CD14-positive monocyte (primary cell): Measurements from ENCODE around the gene CHN2. TPM values are rescaled to one million over a fixed set of nuclear protein-coding genes. Genes with fewer than 3 reads are reported as not detected.

ENCODE experiments used
- DNase-seq, 3 donors: peaks; one replicate each; pipeline ENCODE4 v3.0.0-alpha.2; 2011 to 2022
- H2AFZ ChIP-seq: 2 replicates; pipeline ENCODE4 v1.6.0; 2012; ENCODE audit warnings: mild to moderate bottlenecking, low read depth, low read length, inconsistent platforms; ENCODE audit not compliant: insufficient read depth, poor library complexity, severe bottlenecking
- H3K27ac ChIP-seq, 2 donors: 1 replicate in 1 of 2; 2 replicates in 1 of 2; pipeline ENCODE4 v1.5.1; 2012 to 2013; ENCODE audit warnings: low read length in 2 of 2, control low read depth in 1 of 2, inconsistent platforms in 1 of 2, low read depth in 1 of 2, mild to moderate bottlenecking in 1 of 2
- H3K27me3 ChIP-seq, 2 donors: one replicate each; pipeline versions ENCODE4 v1.6.0 to v1.6.1; 2011 to 2013; ENCODE audit warnings: low read length in 2 of 2; ENCODE audit not compliant: control insufficient read depth in 2 of 2, insufficient read depth in 2 of 2
- H3K36me3 ChIP-seq, 2 donors: replicated peaks in 1 of 2; 1 replicate in 1 of 2; 2 replicates in 1 of 2; pipeline versions ENCODE4 v1.5.1 to v1.6.1; 2012 to 2013; ENCODE audit warnings: low read length in 2 of 2, control low read depth in 1 of 2, inconsistent platforms in 1 of 2, mild to moderate bottlenecking in 1 of 2; ENCODE audit not compliant: insufficient read depth in 2 of 2, control insufficient read depth in 1 of 2
- H3K4me1 ChIP-seq, 2 donors: 1 replicate in 1 of 2; 2 replicates in 1 of 2; pipeline versions ENCODE4 v1.5.1 to v1.6.1; 2012 to 2013; ENCODE audit warnings: low read length in 2 of 2, control low read depth in 1 of 2, inconsistent platforms in 1 of 2, mild to moderate bottlenecking in 1 of 2, moderate library complexity in 1 of 2; ENCODE audit not compliant: insufficient read depth in 2 of 2, control insufficient read depth in 1 of 2
- H3K4me2 ChIP-seq: replicated peaks from 2 replicates; pipeline ENCODE3; 2012; ENCODE audit warnings: low read length, moderate library complexity, mild to moderate bottlenecking; ENCODE audit not compliant: poor library complexity, severe bottlenecking; ENCODE audit errors: extremely low read depth
- H3K4me3 ChIP-seq, 3 experiments: fragments of 200-600 bp in 1 of 3; sonication (generic) in 1 of 3; replicated peaks in 1 of 3; 1 replicate in 2 of 3; 2 replicates in 1 of 3; pipeline ENCODE4 v1.5.1; 2011 to 2013; ENCODE audit warnings: low read length in 3 of 3, mild to moderate bottlenecking in 3 of 3, control low read depth in 2 of 3, low read depth in 2 of 3, inconsistent platforms in 1 of 3, moderate library complexity in 1 of 3
- H3K79me2 ChIP-seq: 2 replicates; pipeline ENCODE4 v1.6.0; 2012; ENCODE audit warnings: mild to moderate bottlenecking, control low read depth, inconsistent platforms, low read length, moderate library complexity; ENCODE audit not compliant: insufficient read depth
- H3K9ac ChIP-seq: 2 replicates; pipeline ENCODE4 v1.6.0; 2017; ENCODE audit warnings: low read length, mild to moderate bottlenecking; ENCODE audit not compliant: insufficient read depth, poor library complexity, severe bottlenecking
- H3K9me3 ChIP-seq, 2 donors: replicated peaks in 1 of 2; 1 replicate in 1 of 2; 2 replicates in 1 of 2; pipeline versions ENCODE4 v1.5.1 to v1.6.1; 2012 to 2013; ENCODE audit warnings: low read length in 2 of 2, control low read depth in 1 of 2; ENCODE audit not compliant: control insufficient read depth in 1 of 2, insufficient read depth in 1 of 2
- H4K20me1 ChIP-seq: 2 replicates; pipeline ENCODE4 v1.6.0; 2012; ENCODE audit warnings: mild to moderate bottlenecking, low read length, control low read depth, moderate library complexity; ENCODE audit not compliant: insufficient read depth
- H3K27ac Mint-ChIP-seq, 7 donors: one replicate each; pipeline ENCODE4 v1.8.0; 2020; ENCODE audit warnings: mild to moderate bottlenecking in 7 of 7, mixed read lengths in 7 of 7, moderate library complexity in 6 of 7, inconsistent platforms in 2 of 7
- H3K27me3 Mint-ChIP-seq, 3 donors: one replicate each; pipeline ENCODE4 v1.8.0; 2021 to 2022; ENCODE audit warnings: low read depth in 3 of 3, mild to moderate bottlenecking in 3 of 3, mixed read lengths in 3 of 3, moderate library complexity in 3 of 3, inconsistent platforms in 1 of 3
- H3K36me3 Mint-ChIP-seq, 2 donors: one replicate each; pipeline ENCODE4 v1.8.0; 2020; ENCODE audit warnings: mixed read lengths in 2 of 2, inconsistent platforms in 1 of 2, mild to moderate bottlenecking in 1 of 2
- H3K4me1 Mint-ChIP-seq: one replicate; pipeline ENCODE4 v1.8.0; 2020; ENCODE audit warnings: mild to moderate bottlenecking, mixed read lengths
- H3K4me3 Mint-ChIP-seq, 2 donors: one replicate each; pipeline ENCODE4 v1.8.0; 2020; ENCODE audit warnings: mild to moderate bottlenecking in 2 of 2, mixed read lengths in 2 of 2, moderate library complexity in 1 of 2
- H3K9me3 Mint-ChIP-seq, 7 donors: one replicate each; pipeline ENCODE4 v1.8.0; 2020 to 2022; ENCODE audit warnings: mixed read lengths in 7 of 7, mild to moderate bottlenecking in 6 of 7, moderate library complexity in 6 of 7, inconsistent platforms in 2 of 7
- CTCF ChIP-seq: fragments of 200-600 bp; IDR thresholded peaks from one replicate; pipeline ENCODE4 v1.8.0; 2022; ENCODE audit warnings: antibody characterized with exemption, mild to moderate bottlenecking
- WGBS: methylation state at CpG from one replicate; pipeline ENCODE4 v1.1.5; 2013; ENCODE audit warnings: missing lambda C conversion rate; ENCODE audit not compliant: insufficient coverage; 5-methylcytosine and 5-hydroxymethylcytosine counted together
- intact Hi-C, 2 donors: fragments of 100-400 bp; cut with micrococcal nuclease; formaldehyde crosslinking; loops; one replicate each; pipeline versions ENCODE4 v1.15.0 to v1.15.1; 2023
- polyA minus RNA-seq: library from RNA; depleted of rRNA, polyadenylated mRNA; stranded (reverse); fragments of >200 nt; gene quantifications from 2 replicates; pipeline ENCODE4 v1.2.3, GENCODE V29; 2012
- polyA plus RNA-seq, 3 donors: library from polyadenylated mRNA; depleted of rRNA in 1 of 3; unstranded in 2 of 3; stranded (reverse) in 1 of 3; fragments of 300-500 nt in 2 of 3; fragments of >200 nt in 1 of 3; fragmentation: Illumina TruSeq in 2 of 3; gene quantifications; 1 replicate in 2 of 3; 2 replicates in 1 of 3; pipeline ENCODE4 v1.2.3, GENCODE V29; 2012 to 2021
- total RNA-seq, 12 experiments: library from RNA in 1 of 12; stranded (reverse) in 1 of 12; fragments of 120-200 nt in 1 of 12; gene quantifications; one replicate each; pipeline ENCODE4 v1.2.4 and lab custom pipeline; 2013 to 2026; ENCODE audit warnings: mixed read lengths in 6 of 12, inconsistent platforms in 1 of 12

Gene CHN2
- 64.2 TPM for total RNA-seq (2013)
- 10 to 100 TPM; 26.6 to 66.5 (median 44.8) TPM for polyA plus RNA-seq
- 39.5 and 48.7 TPM in 2 replicates for polyA minus RNA-seq
- 4.9 to 53.1 (median 37.6) reads per million in 11 experiments for total RNA-seq (lab: John Stamatoyannopoulos, UW)

DNA sequence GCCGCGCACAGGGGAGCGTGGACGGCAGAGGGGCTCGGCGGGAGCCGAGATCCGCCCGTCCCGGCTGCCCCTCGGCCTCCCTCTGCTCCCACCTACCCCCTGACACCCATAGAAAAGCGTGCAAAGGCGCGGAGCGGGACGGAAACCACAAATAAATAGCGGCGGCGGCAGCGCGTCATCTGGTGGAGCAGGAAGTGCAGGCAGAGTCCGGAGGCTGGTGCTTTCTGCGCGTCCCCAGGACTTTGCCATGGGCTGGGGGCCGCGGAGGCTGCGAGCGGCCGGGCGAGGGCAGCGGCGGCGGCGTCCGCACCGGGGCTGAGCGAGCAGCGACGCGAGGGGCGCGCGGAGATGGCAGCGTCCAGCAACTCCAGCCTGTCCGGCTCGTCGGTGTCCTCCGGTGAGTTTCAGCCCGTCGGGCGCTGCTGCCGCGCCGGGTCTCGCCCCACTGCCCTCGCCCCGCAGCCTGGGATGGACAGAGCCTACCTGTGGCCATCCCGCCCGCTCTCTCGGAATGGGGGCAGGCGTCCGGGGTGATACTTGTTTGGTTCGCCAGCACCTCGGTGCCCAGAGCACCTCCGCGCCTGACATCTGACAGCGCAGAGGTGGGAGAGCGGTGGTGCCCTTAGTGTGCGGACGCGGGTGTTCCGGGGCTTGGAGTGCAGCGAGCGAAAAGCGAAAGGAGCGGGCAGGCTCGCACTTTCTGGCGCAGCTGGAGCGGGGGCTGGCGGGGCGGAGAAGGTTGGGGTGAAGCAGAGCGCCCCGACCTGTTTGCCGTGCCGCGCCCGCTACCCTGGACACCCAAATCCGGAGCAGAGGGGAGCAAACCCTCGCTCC lies at the start of gene CHN2:
CHN2 (plus strand) TSS at position 182 of the 834 bp plus-strand sequence.
- H3K27ac ChIP-seq = peak within 1 kb of the TSS in 1 of 2 donors; percentile 75
- peak within 1 kb of the TSS; percentile 84 for H3K4me2 ChIP-seq
- under 1% methylated on average over 85 of the region's 89 CpGs for WGBS
- intact Hi-C loops = loop anchor here (5.0 to 10.0 kb wide), 5 partner anchors 48 to 212 kb away; partner anchors contain the start of gene CPVL (in 2 of the 2)
- H4K20me1 ChIP-seq = peaks cover 66% of the 10 kb centered on the region
- H2AFZ ChIP-seq = peak within 1 kb of the TSS; percentile 84
- Mint-ChIP-seq H3K9me3 (peaks cover 0 to 6% (median 2%) of the 10 kb centered on the region in 7 donors), H3K27ac (peak within 1 kb of the TSS in 6 of 7 donors; percentile 10 to 88 (median 65)), H3K27me3 (peaks cover 24 to 40% (median 24%) of the 10 kb centered on the region in 3 donors), H3K4me1 (peaks cover 39% of the 10 kb centered on the region), H3K36me3 (peaks cover 31 to 36% of the 10 kb centered on the region in 2 donors), H3K4me3 (peak within 1 kb of the TSS; percentile 88 to 100)
- no peaks in the 10 kb centered on the region for H3K9me3 ChIP-seq
- peak within 1 kb of the TSS; percentile 82 for H3K9ac ChIP-seq
- DNase-seq = peak; percentile 66 to 77 (median 73)
- peak within 1 kb of the TSS; percentile 79 to 89 (median 83) for H3K4me3 ChIP-seq
- no peak for TF ChIP-seq CTCF
- H3K79me2 ChIP-seq = peaks cover 13% of the 10 kb centered on the region
- H3K4me1 ChIP-seq = peaks cover 23 to 36% of the 10 kb centered on the region in 2 donors
- H3K27me3 ChIP-seq = peaks cover 9 to 23% of the 10 kb centered on the region in 2 donors
- no peaks in the 10 kb centered on the region for H3K36me3 ChIP-seq

DNA sequence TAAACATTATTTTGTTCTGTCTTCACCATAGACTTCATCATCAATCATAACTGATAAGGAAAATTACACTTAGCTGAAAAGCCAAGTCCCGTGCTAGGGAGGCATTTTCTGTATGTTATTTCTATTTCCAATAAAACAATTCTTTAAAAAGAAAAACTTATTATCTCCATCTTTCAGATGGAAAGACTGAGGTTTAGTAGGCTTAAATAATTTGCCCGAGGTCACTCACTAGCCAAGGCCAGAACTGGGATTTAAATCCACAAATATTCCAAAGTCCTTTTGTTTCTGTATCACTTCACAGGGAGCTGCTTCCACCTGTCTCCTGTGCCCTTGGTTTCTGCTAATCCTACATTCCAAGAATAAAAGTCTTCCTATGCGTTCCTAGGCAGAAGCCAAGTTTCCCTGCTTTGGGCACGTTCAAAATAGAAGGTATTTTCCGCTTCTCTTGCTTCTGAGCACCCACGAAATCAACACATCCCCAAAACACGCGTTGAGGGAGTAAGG lies 49.0 kb upstream of the CHN2 start:
- peak overlapping the region; percentile 76 for H3K9ac ChIP-seq
- H3K9me3 ChIP-seq = no peaks in the 10 kb centered on the region
- H3K4me1 ChIP-seq = peaks cover 94 to 95% of the 10 kb centered on the region in 2 donors
- 42% methylated on average over 2 of the region's 8 CpGs for WGBS
- Mint-ChIP-seq H3K27ac (peak overlapping the region; percentile 93 to 95 (median 95)), H3K36me3 (peaks cover 9 to 13% of the 10 kb centered on the region in 2 donors), H3K4me3 (peak overlapping the region; percentile 96 to 100), H3K4me1 (peaks cover 93% of the 10 kb centered on the region), H3K9me3 (no peaks in the 10 kb centered on the region), H3K27me3 (peaks cover 0 to 2% (median 0%) of the 10 kb centered on the region in 3 donors)
- H2AFZ ChIP-seq = peak overlapping the region; percentile 77
- DNase-seq = no peak
- peaks cover 0 to 6% of the 10 kb centered on the region in 2 donors for H3K36me3 ChIP-seq
- intact Hi-C loops = loop anchor here (5.0 to 10.0 kb wide), 3 partner anchors 38 to 52 kb away; partner anchors contain the start of gene CHN2 (in 1 of the 2)
- peak overlapping the region; percentile 74 to 90 for H3K27ac ChIP-seq
- peak overlapping the region; percentile 69 to 98 (median 95) for H3K4me3 ChIP-seq
- TF ChIP-seq CTCF = no peak
- peaks cover 92% of the 10 kb centered on the region for H3K79me2 ChIP-seq
- no peaks in the 10 kb centered on the region for H3K27me3 ChIP-seq
- peaks cover 31% of the 10 kb centered on the region for H4K20me1 ChIP-seq
- peak overlapping the region; percentile 94 for H3K4me2 ChIP-seq
